DLD1 (cell line): ENCODE results near the gene NAB2.

Experiments used
- in situ Hi-C: cut with HindIII; loops from 2 replicates; pipeline ENCODE4 v1.10.0; 2017; ENCODE audit warnings: low sequenced_read_pairs

The NAB2 gene

DNA sequence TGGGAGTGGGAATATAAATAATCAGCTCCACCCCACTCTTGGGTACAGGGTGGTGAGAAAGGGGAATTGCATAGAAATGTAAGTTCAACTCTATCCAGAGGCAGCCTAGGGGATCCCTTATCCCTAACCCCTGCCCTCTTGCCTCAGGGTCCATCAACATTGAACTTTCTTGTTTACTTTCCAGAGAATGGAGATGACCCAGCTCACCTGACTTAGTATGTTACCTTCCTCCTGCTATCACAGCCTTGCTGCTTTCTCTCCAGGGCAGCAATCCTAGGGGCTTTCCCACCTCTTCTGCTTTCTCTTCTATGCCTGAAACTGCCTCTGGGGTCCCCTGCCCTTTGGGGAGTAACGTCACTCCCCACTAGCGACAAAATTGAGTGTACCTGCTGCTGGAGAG, 42.0 kb downstream of the NAB2 start:
- in situ Hi-C loops, result no loop called here

DNA sequence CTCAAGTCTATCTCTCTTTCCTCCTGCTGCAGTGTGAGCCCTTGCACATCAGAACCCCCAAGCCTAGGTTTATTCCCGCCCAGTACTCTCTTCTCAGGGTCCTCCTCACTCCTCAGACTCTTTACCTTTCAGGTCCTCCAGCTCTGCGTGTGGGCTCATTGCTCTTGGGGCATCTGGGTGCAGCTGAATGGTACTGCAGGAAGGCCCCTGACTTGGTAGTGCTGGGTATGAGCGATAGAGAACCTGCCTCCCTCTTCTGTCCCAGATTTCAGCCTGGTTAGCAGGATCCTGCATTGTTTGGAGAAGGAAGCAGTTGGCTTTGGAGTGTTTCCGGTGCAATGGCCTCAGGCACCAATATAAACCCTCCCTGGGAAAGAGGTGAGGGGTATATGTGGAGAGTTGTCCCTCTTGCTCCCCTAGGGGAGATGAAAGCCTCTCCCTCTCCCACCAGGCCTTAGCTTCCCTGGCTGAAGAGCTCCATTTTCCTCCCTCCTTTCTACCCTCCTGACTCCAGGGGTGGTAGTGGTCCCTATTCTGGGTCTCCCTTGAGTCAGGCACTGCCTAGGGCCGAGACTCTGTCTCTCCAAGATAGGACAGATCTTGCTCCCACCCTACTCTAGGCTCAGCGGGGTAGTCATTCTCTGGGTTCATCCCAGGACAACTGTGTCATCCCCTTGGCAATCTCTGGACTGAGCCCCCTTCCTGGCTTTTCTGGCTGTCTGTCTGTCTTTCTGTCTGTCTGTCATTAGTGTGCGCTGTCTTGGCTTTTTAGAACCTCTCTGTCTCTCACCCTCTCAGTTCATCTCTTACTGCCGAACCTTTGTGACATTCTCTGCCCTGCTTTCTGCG, 43.2 kb downstream of the NAB2 start:
- in situ Hi-C loops, result no loop called here

DNA sequence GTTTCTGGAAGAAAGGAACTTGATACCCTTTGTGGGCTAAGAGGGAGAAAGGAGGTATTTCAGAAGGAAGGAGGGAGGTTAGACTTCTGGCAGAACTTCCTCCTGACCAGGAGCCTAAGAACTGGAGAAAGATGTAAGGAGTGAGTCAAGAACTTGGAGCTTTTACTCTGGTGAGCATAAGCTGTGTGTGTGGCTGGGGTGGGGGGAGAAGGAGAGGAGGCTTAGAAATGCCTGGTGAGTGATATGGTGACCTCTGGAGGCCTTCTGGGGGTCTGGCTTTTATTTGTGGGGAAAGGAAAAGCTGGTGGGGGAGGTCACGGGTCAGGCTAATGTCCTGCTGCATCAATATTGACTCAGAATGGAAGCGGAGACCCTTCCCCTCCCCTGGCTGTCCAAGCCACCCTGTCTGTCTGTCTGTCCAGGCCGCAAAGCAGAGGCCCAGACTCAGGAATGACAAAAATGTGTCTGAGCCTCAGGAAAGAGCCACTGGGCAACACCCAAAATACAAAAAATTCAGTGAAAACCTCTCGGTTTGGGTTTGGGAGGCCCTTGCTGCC, 44.2 kb downstream of the NAB2 start:
- in situ Hi-C loops, result no loop called here

DNA sequence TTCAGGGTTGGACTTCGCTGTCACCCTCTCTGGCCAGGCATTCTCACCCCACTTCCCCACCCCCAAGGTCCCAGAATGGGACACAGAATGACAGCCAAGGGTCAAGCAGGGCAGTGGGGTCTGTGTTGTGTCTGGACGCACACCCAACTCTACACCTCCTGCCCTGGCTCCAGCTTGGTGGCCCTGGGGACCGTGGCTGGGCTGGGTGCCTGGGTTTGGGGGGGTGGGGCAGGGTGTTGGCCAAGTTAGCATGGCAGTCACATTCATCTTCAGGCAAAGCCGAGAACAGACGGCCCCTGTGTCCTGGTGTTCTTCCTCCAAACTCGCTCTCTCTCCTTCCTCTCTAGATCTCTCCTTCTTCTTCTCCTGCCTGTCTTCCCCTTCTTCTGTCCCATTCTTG, 45.0 kb downstream of the NAB2 start:
- in situ Hi-C loops, result no loop called here

DNA sequence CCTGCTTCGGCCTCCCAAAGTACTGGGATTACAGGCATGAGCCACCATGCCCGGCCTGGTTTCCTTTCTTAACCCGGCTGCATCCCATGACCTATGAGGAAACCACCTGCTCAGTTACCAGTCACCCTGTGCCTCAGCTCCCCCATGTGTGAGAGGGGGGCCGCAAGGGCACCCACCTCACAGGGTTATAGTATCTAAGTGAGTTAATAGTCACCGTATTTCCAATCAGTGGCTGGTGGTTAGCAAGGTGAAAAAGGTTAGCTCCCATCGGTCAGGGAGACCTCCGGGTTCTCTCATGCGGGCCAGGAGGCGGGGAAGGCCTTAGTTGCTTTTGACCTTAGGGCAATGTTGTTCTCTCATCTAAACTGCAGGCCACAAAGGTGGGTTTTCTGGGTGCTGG, 46.0 kb downstream of the NAB2 start:
- in situ Hi-C loops, result no loop called here

- in situ Hi-C loops, result no loop called here
Measured at GRCh38 chr12:57135527-57136326, 46.8 kb downstream of the NAB2 start.

DNA sequence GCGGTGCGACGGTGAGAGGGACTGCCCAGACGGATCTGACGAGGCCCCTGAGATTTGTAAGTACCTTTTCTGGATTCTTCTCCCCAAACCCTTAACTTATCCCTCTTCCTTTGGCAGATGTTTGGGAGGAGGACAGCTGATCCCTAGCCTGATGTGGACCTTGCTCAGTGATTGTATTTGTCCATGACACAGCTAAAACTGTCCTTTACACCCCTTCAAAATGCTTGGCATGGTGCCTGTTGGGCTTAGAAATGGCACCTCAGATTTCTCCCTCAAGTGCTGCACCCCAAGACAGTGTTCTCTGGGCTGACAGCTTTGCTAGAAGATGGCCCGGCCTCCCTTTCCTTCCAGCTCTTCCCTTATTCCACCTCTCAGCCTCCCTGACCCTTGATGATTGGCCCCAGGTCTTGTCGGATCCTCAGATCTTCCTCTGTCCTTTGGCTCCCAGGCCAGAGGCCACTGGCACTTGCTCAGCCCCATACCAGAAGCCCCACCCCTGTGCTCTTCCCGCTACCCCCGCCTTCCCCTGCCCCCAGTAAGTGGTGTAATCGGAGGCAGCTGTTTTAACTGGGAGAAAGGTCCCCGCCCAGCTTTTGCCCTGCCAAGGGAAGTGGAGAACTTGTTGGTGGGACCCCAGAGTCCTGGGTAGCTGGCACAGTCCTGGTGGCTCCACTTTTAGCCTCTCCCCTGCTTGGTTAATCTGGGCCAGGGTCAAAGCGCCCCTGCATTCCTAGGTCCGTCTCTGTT, 49.8 kb downstream of the NAB2 start:
- in situ Hi-C loops, result no loop called here

DNA sequence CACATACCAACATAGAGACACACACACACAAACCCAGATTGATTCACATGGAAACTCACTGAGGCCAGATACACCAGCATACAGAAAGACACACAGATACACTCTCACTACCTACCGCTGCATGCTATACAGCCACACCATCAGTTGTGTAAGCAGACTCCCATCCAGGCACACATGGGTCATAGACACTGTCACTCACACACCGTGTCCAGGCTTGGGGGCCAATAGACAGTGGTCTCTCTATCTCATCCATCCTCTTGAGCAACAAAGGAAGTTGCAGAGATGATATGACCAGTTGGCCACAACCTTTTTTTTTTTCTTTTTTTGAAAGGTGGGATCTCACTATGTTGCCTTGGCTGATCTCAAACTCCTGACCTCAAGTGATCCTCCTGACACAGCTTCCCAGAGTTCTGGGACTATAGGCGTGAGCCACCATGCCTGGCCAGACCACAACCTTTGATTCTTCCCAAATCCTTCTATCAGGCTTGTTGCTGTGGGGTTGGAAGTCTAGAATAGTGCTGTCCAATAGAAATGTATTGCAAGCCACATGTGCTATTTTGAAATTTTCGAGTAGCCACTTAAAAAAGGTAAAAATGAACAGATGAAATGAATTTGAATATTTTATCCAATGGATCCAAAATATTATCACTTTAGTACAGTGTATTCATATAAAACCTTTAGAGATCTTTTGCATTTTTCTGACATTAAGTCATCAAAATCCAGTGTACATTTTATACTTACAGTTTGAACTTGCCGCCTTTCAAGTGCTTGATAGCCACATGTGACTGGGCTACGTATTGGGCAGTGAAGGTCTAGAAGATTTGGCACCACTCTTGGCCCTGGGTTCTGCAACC, 51.1 kb downstream of the NAB2 start:
- in situ Hi-C loops, result no loop called here

GRCh38 chr12:57141249-57141648, 52.3 kb downstream of the NAB2 start:
- in situ Hi-C loops, result no loop called here

- in situ Hi-C loops, result no loop called here
Measured at GRCh38 chr12:57142121-57142520, 53.2 kb downstream of the NAB2 start.

DNA sequence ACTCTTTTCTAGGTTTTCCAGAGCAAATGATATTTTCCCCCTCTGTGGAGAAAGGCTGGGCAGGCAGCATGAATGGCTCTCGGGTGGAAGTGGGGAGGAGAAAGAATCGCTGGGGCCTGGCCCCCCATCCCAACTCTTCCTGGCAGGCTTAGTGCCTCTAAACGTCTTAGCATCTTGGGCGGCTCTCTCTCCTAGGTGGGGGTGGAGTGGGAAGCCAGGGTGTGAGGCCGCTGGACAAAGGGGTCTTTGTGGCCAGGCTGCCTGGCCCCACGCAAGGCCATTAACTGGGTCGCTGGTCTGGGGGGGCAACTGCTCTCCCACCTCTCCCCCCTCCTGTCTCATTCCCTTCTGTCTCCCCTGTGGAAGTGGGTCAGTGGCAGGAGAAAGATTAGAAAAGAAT, 53.8 kb downstream of the NAB2 start:
- in situ Hi-C loops, result no loop called here

GRCh38 chr12:57143454-57143853, 54.5 kb downstream of the NAB2 start:
- in situ Hi-C loops, result no loop called here
